Measurements from ENCODE around the gene INPP5D.

Gene INPP5D

DNA sequence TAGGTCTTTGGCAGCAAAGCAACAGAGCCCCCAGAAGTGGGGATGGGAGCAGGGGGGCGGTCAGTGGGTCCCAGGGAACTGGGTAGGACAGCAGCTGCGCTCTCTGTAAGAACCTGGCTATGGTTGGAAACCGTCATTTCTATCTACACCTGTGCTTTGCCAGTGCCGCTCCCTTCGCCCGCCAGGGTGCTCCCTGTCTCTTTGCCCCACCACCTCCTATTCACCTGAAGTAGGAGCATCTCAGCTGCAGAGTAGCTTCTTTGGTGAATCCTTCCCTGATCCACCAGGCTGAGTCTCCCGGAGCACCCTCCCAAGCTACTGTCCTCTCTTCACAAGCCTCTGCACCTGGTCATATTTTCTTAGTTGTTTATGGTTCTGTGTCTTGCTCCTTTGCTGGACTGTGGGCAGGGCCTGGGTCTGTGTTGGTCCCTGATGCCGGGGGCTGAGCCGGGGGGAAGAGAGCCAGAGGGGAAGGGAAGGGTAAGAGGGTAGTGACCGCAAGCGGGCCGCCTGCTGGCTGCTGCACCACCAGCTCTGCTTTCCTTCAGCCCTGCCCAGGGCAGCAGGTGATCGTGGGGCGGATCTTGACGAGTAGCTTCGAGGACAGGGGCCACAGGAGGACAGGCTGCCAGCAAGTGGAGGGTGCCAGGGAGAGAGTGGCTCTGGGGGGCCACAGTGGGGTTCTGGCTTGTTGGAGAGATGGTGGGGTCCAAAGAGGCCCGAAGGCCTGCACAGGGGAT is 45.2 kb downstream of the INPP5D start:
- Histone ChIP-seq H3K4me3 (ENCODE audit: low read length in 2 of 2) (no peak overlapping the region), H3K79me1 (ENCODE audit: low read depth, low read length) (no peaks in the 10 kb centered on the region), H2BK120ac (ENCODE audit: low read depth, low read length) (no peak overlapping the region), H2BK5ac (ENCODE audit: low read length) (peak overlapping the region; percentile 67), H3K23ac (ENCODE audit: low read depth, low read length, poor library complexity) (no peak overlapping the region), H3K9me3 (replicated peaks in 1 of 2; ENCODE audit: control insufficient read depth in 2 of 2, insufficient read depth in 1 of 2, low read depth in 1 of 2, low read length in 2 of 2) (no peaks in the 10 kb centered on the region), H3K4me1 (ENCODE audit: control insufficient read depth in 2 of 2, insufficient read depth in 1 of 2, low read depth in 1 of 2, low read length in 2 of 2) (no peaks in the 10 kb centered on the region), H3K18ac (ENCODE audit: low read length) (peak overlapping the region; percentile 55), H3K27me3 (ENCODE audit: control insufficient read depth in 3 of 3, insufficient read depth in 3 of 3, low read depth in 1 of 3, low read length in 3 of 3) (no peaks in the 10 kb centered on the region), H4K91ac (ENCODE audit: low read depth, low read length, poor library complexity) (no peak overlapping the region), H3K36me3 (replicated peaks in 1 of 2; ENCODE audit: control insufficient read depth in 2 of 2, insufficient read depth in 2 of 2, low read length in 2 of 2) (no peaks in the 10 kb centered on the region), H2BK12ac (ENCODE audit: low read length) (no peak overlapping the region), H3K4ac (ENCODE audit: low read length) (no peak overlapping the region), H2AK5ac (ENCODE audit: low read depth, low read length) (peak overlapping the region; percentile 22), H3K27ac (replicated peaks; ENCODE audit: low read length) (no peak overlapping the region), H3K9ac (ENCODE audit: low read depth, low read length, poor library complexity) (no peak overlapping the region), H3K14ac (ENCODE audit: low read length) (no peak overlapping the region), H2BK15ac (ENCODE audit: low read length) (no peak overlapping the region), H4K8ac (ENCODE audit: low read depth, low read length) (no peak overlapping the region), H3K4me2 (ENCODE audit: insufficient read depth, low read length, poor library complexity, severe bottlenecking) (no peak overlapping the region), H2AFZ (ENCODE audit: low read length) (no peak overlapping the region)
- no CpG with 5 or more reads among the region's 17 CpGs for WGBS, 2 donors (ENCODE audit: extremely low coverage in 2 of 2, insufficient read length in 2 of 2, insufficient replicate concordance in 1 of 2)
- no peak for DNase-seq (ENCODE audit: low spot score)

DNA sequence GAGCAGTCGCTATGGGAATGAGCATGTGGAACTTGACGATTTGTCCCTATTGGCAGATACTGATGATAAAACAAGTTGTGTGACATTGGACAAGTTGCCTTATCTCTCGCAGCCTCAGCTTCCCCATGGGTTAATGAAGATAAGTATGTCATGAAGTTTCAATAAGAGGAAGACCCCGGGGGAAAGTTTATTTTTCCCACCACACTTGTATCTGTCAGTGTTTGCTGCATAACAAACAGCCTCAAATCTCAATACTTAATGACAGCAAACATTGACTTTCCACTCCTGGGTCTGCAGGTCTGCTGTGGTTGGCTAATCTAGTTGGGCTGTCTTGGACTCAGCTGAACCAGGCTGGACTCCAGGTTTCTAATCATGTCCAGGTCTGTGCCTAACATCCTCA is 45.8 kb downstream of the INPP5D start:
- Histone ChIP-seq H3K27me3 (ENCODE audit: control insufficient read depth in 3 of 3, insufficient read depth in 3 of 3, low read depth in 1 of 3, low read length in 3 of 3) (no peaks in the 10 kb centered on the region), H3K23ac (ENCODE audit: low read depth, low read length, poor library complexity) (no peak overlapping the region), H3K79me1 (ENCODE audit: low read depth, low read length) (no peaks in the 10 kb centered on the region), H3K27ac (replicated peaks; ENCODE audit: low read length) (no peak overlapping the region), H3K14ac (ENCODE audit: low read length) (no peak overlapping the region), H3K4me2 (ENCODE audit: insufficient read depth, low read length, poor library complexity, severe bottlenecking) (no peak overlapping the region), H3K4me1 (ENCODE audit: control insufficient read depth in 2 of 2, insufficient read depth in 1 of 2, low read depth in 1 of 2, low read length in 2 of 2) (no peaks in the 10 kb centered on the region), H3K4me3 (ENCODE audit: low read length in 2 of 2) (no peak overlapping the region), H3K18ac (ENCODE audit: low read length) (peak overlapping the region; percentile 55), H3K4ac (ENCODE audit: low read length) (no peak overlapping the region), H2AFZ (ENCODE audit: low read length) (no peak overlapping the region), H2BK12ac (ENCODE audit: low read length) (no peak overlapping the region), H2BK5ac (ENCODE audit: low read length) (no peak overlapping the region), H4K91ac (ENCODE audit: low read depth, low read length, poor library complexity) (no peak overlapping the region), H4K8ac (ENCODE audit: low read depth, low read length) (no peak overlapping the region), H3K9ac (ENCODE audit: low read depth, low read length, poor library complexity) (no peak overlapping the region), H3K9me3 (replicated peaks in 1 of 2; ENCODE audit: control insufficient read depth in 2 of 2, insufficient read depth in 1 of 2, low read depth in 1 of 2, low read length in 2 of 2) (no peaks in the 10 kb centered on the region), H2BK15ac (ENCODE audit: low read length) (no peak overlapping the region), H2BK120ac (ENCODE audit: low read depth, low read length) (no peak overlapping the region), H2AK5ac (ENCODE audit: low read depth, low read length) (no peak overlapping the region), H3K36me3 (replicated peaks in 1 of 2; ENCODE audit: control insufficient read depth in 2 of 2, insufficient read depth in 2 of 2, low read length in 2 of 2) (no peaks in the 10 kb centered on the region)
- WGBS, 2 donors (ENCODE audit: extremely low coverage in 2 of 2, insufficient read length in 2 of 2, insufficient replicate concordance in 1 of 2) = no CpG with 5 or more reads among the region's 4 CpGs
- no peak for DNase-seq (ENCODE audit: low spot score)

DNA sequence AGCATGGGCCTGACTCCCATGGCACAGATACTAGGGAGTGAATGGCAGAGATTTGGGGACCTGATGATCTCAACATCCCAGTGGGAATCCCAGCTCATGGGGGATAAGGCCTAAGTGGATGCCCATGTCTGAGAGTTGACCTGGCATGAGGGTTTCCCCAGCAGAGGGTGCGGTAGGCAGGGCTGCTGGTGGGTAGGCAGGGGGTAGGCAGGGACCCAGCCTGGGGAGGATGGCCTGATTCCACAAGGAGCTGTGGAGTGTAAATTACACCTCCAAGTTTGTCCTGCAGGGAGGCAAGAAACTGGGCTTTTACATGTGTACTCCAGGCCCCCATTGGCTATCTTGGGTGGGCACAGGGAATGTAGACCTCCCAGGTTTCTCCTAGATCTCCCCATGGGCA is 46.9 kb downstream of the INPP5D start:
- Histone ChIP-seq H3K4me2 (ENCODE audit: insufficient read depth, low read length, poor library complexity, severe bottlenecking) (no peak overlapping the region), H3K79me1 (ENCODE audit: low read depth, low read length) (no peaks in the 10 kb centered on the region), H3K4me3 (ENCODE audit: low read length in 2 of 2) (no peak overlapping the region), H3K4ac (ENCODE audit: low read length) (no peak overlapping the region), H3K23ac (ENCODE audit: low read depth, low read length, poor library complexity) (no peak overlapping the region), H3K9me3 (replicated peaks in 1 of 2; ENCODE audit: control insufficient read depth in 2 of 2, insufficient read depth in 1 of 2, low read depth in 1 of 2, low read length in 2 of 2) (no peaks in the 10 kb centered on the region), H2BK12ac (ENCODE audit: low read length) (no peak overlapping the region), H3K36me3 (replicated peaks in 1 of 2; ENCODE audit: control insufficient read depth in 2 of 2, insufficient read depth in 2 of 2, low read length in 2 of 2) (no peaks in the 10 kb centered on the region), H3K27ac (replicated peaks; ENCODE audit: low read length) (no peak overlapping the region), H2AK5ac (ENCODE audit: low read depth, low read length) (no peak overlapping the region), H4K91ac (ENCODE audit: low read depth, low read length, poor library complexity) (no peak overlapping the region), H2AFZ (ENCODE audit: low read length) (no peak overlapping the region), H3K18ac (ENCODE audit: low read length) (no peak overlapping the region), H4K8ac (ENCODE audit: low read depth, low read length) (no peak overlapping the region), H3K4me1 (ENCODE audit: control insufficient read depth in 2 of 2, insufficient read depth in 1 of 2, low read depth in 1 of 2, low read length in 2 of 2) (no peaks in the 10 kb centered on the region), H3K27me3 (ENCODE audit: control insufficient read depth in 3 of 3, insufficient read depth in 3 of 3, low read depth in 1 of 3, low read length in 3 of 3) (no peaks in the 10 kb centered on the region), H2BK5ac (ENCODE audit: low read length) (peak overlapping the region; percentile 60), H2BK120ac (ENCODE audit: low read depth, low read length) (no peak overlapping the region), H3K9ac (ENCODE audit: low read depth, low read length, poor library complexity) (no peak overlapping the region), H3K14ac (ENCODE audit: low read length) (no peak overlapping the region), H2BK15ac (ENCODE audit: low read length) (no peak overlapping the region)
- no CpG with 5 or more reads among the region's 1 CpG for WGBS, 2 donors (ENCODE audit: extremely low coverage in 2 of 2, insufficient read length in 2 of 2, insufficient replicate concordance in 1 of 2)
- no peak for DNase-seq (ENCODE audit: low spot score)

DNA sequence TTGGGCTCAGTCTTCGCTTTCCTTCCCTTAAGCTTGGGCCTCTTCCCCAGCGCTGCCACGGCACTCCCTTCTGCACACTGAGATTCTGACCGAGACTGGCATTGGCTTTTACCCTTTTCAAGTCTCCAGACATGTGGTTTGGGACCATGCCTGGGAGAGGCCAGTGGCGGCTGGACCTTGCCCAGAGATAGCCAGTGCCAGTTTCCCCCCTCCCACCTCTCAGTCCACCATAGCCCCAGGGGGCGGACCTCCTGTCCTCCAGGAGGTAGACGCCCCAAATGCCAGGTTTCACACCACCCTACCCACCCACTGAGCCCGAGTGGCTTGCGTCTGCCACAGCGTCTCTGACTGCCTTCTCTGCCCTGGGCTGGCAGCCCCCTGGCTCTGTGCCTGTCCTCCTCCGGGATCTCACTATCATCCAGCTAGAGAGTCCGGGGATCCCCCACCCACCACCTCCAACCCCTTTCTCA is 47.7 kb downstream of the INPP5D start:
- no peaks in the 10 kb centered on the region for H3K4me1 ChIP-seq (ENCODE audit: control insufficient read depth in 2 of 2, insufficient read depth in 1 of 2, low read depth in 1 of 2, low read length in 2 of 2)
- no peak for DNase-seq (ENCODE audit: low spot score)
- no peak overlapping the region for H4K91ac ChIP-seq (ENCODE audit: low read depth, low read length, poor library complexity)
- no peak overlapping the region for H3K4ac ChIP-seq (ENCODE audit: low read length)
- no peaks in the 10 kb centered on the region for H3K36me3 ChIP-seq (replicated peaks in 1 of 2; ENCODE audit: control insufficient read depth in 2 of 2, insufficient read depth in 2 of 2, low read length in 2 of 2)
- H3K9ac ChIP-seq (ENCODE audit: low read depth, low read length, poor library complexity) = no peak overlapping the region
- H3K4me2 ChIP-seq (ENCODE audit: insufficient read depth, low read length, poor library complexity, severe bottlenecking) = no peak overlapping the region
- no peak overlapping the region for H3K27ac ChIP-seq (replicated peaks; ENCODE audit: low read length)
- peak overlapping the region; percentile 38 for H2AK5ac ChIP-seq (ENCODE audit: low read depth, low read length)
- no peak overlapping the region for H2BK120ac ChIP-seq (ENCODE audit: low read depth, low read length)
- H3K14ac ChIP-seq (ENCODE audit: low read length) = no peak overlapping the region
- H2AFZ ChIP-seq (ENCODE audit: low read length) = no peak overlapping the region
- no peaks in the 10 kb centered on the region for H3K9me3 ChIP-seq (replicated peaks in 1 of 2; ENCODE audit: control insufficient read depth in 2 of 2, insufficient read depth in 1 of 2, low read depth in 1 of 2, low read length in 2 of 2)
- H2BK15ac ChIP-seq (ENCODE audit: low read length) = no peak overlapping the region
- H2BK12ac ChIP-seq (ENCODE audit: low read length) = no peak overlapping the region
- peak overlapping the region; percentile 78 for H3K18ac ChIP-seq (ENCODE audit: low read length)
- no peak overlapping the region for H3K23ac ChIP-seq (ENCODE audit: low read depth, low read length, poor library complexity)
- no CpG with 5 or more reads among the region's 12 CpGs for whole genome bisulfite sequencing, 2 donors (ENCODE audit: extremely low coverage in 2 of 2, insufficient read length in 2 of 2, insufficient replicate concordance in 1 of 2)
- no peak overlapping the region for H3K4me3 ChIP-seq (ENCODE audit: low read length in 2 of 2)
- H4K8ac ChIP-seq (ENCODE audit: low read depth, low read length) = no peak overlapping the region
- H3K79me1 ChIP-seq (ENCODE audit: low read depth, low read length) = no peaks in the 10 kb centered on the region
- H3K27me3 ChIP-seq (ENCODE audit: control insufficient read depth in 3 of 3, insufficient read depth in 3 of 3, low read depth in 1 of 3, low read length in 3 of 3) = no peaks in the 10 kb centered on the region
- H2BK5ac ChIP-seq (ENCODE audit: low read length) = peak overlapping the region; percentile 60

All from neuronal stem cell (in vitro differentiated cells).